GM18517 (cell line): ENCODE measurements around the gene PRPF6.
"Not testable (repeated sequence)": the region's sequence is repeated elsewhere in the genome, so short reads cannot be mapped to it uniquely, and the experiment has no call there.

Source experiments
- ATAC-seq: cut with Tn5 transposase; IDR thresholded peaks from one replicate; pipeline ENCODE4 v1.9.1; 2021; ENCODE audit warnings: mild to moderate bottlenecking, moderate library complexity; ENCODE audit not compliant: unreplicated experiment

Gene PRPF6

GRCh38 chr20:64009811-64010387, 29.0 kb downstream of the PRPF6 start:
- no peak for ATAC-seq

- no peak for ATAC-seq
These were observed 29.8 kb downstream of the PRPF6 start for GRCh38 chr20:64010711-64011237.

- ATAC-seq, result no peak
These were observed 30.4 kb downstream of the PRPF6 start for GRCh38 chr20:64011366-64011779.

- not testable (repeated sequence) for ATAC-seq
These were observed 31.6 kb downstream of the PRPF6 start for GRCh38 chr20:64012385-64013154.

- ATAC-seq, result no peak
These were observed 34.7 kb downstream of the PRPF6 start for GRCh38 chr20:64015635-64016034.

- no peak for ATAC-seq
These were observed 40.4 kb downstream of the PRPF6 start for GRCh38 chr20:64021124-64021975.

- no peak for ATAC-seq
These were observed 41.9 kb downstream of the PRPF6 start for GRCh38 chr20:64022671-64023360.

GRCh38 chr20:64023361-64024140, 42.6 kb downstream of the PRPF6 start:
- no peak for ATAC-seq

GRCh38 chr20:64024141-64024990, 43.4 kb downstream of the PRPF6 start:
- no peak for ATAC-seq

GRCh38 chr20:64025101-64025825, 44.3 kb downstream of the PRPF6 start:
- no peak for ATAC-seq

GRCh38 chr20:64025826-64026412, 45.0 kb downstream of the PRPF6 start:
- ATAC-seq, result no peak

GRCh38 chr20:64027981-64028685, 47.2 kb downstream of the PRPF6 start:
- no peak for ATAC-seq

GRCh38 chr20:64029293-64030117, 48.6 kb downstream of the PRPF6 start:
- no peak for ATAC-seq

GRCh38 chr20:64030371-64031134, 49.6 kb downstream of the PRPF6 start:
- ATAC-seq, result no peak

- ATAC-seq, result no peak
These were observed 50.9 kb downstream of the PRPF6 start for GRCh38 chr20:64031822-64032314.
